ENCODE measurements around the gene XYLT1. TPM values are rescaled to one million over a fixed set of nuclear protein-coding genes. Genes with fewer than 3 reads are reported as not detected.
A peak's percentile ranks its signal among the peaks of the same experiment; 100 is the strongest.

Gene XYLT1
- total and polyA plus RNA-seq, 2 of the 8 experiments (the other 6 are each of a cell fraction or from before 2014, with no cell fraction given): 6.6 to 25.4 TPM

GRCh38 chr16:17396762-17397498, 73.8 kb downstream of the XYLT1 start:
- FAIRE-seq (no peak), DNase-seq (ENCODE audit: low read depth in 1 of 2, low spot score in 2 of 2) (no peak)
- Histone ChIP-seq H3K4me2 (ENCODE audit: insufficient read depth in 1 of 2, low read depth in 2 of 2, low read length in 2 of 2) (no peak overlapping the region), H3K27me3 (replicated peaks in 1 of 4; ENCODE audit: control insufficient read depth in 3 of 4, extremely low read depth in 1 of 4, insufficient read depth in 3 of 4, low read length in 3 of 4) (no peaks in the 10 kb centered on the region; a peak in 1 of 7 replicates), H4K8ac (ENCODE audit: extremely low read depth, insufficient read depth, low read length) (no peak overlapping the region), H4K91ac (replicated peaks; ENCODE audit: insufficient read length, low read length) (no peak overlapping the region), H3K56ac (replicated peaks; ENCODE audit: insufficient read length, low read depth, low read length) (no peak overlapping the region), H3K4me1 (replicated peaks in 1 of 4; ENCODE audit: control insufficient read depth in 3 of 4, insufficient read depth in 4 of 4, low read length in 3 of 4) (peaks cover 0 to 26% (median 7%) of the 10 kb centered on the region in 4 experiments; a peak in 5 of 7 replicates), H4K20me1 (replicated peaks in 1 of 2; ENCODE audit: control insufficient read depth in 1 of 2, insufficient read depth in 2 of 2, low read length in 2 of 2) (peaks cover 0 to 2% of the 10 kb centered on the region in 2 experiments), H3K14ac (ENCODE audit: insufficient read length) (no peak overlapping the region), H3K79me2 (ENCODE audit: control insufficient read depth in 1 of 2, insufficient read depth in 2 of 2, low read length in 2 of 2) (peaks cover 0 to 12% of the 10 kb centered on the region in 2 experiments; a peak in 2 of 4 replicates), H3K23me2 (ENCODE audit: low read depth, low read length) (no peaks in the 10 kb centered on the region), H3K79me1 (ENCODE audit: low read depth, low read length) (peaks cover 4% of the 10 kb centered on the region; the same call in 1 of the 2 replicates), H2BK15ac (ENCODE audit: low read length) (no peak overlapping the region), H3K36me3 (ENCODE audit: control insufficient read depth in 2 of 4, insufficient read depth in 4 of 4, low read length in 3 of 4) (no peaks in the 10 kb centered on the region), H3K18ac (ENCODE audit: extremely low read depth, low read length) (no peak overlapping the region), H3K27ac (ENCODE audit: low read depth, low read length) (no peak overlapping the region), H2BK20ac (ENCODE audit: low read length) (no peak overlapping the region), H3K4ac (replicated peaks; ENCODE audit: insufficient read length, low read depth, low read length) (no peak overlapping the region), H2BK12ac (ENCODE audit: low read depth, low read length) (0 out of 2 replicates have a peak overlapping the region, but pooled peaks have one; percentile 18), H2BK120ac (replicated peaks; ENCODE audit: low read depth, low read length) (no peak overlapping the region), H3K23ac (ENCODE audit: insufficient read length) (no peak overlapping the region), H3K9ac (replicated peaks in 1 of 4; ENCODE audit: extremely low read depth in 1 of 4, low read depth in 3 of 4, low read length in 3 of 4) (no peak overlapping the region), H2AK5ac (ENCODE audit: low read depth, low read length) (no peak overlapping the region), H2BK5ac (ENCODE audit: low read depth, low read length) (no peak overlapping the region), H3K4me3 (ENCODE audit: extremely low read depth in 1 of 4, insufficient read depth in 2 of 4, low read depth in 3 of 4, low read length in 4 of 4) (no peak overlapping the region), H2AFZ (ENCODE audit: low read length) (no peak overlapping the region), H4K5ac (ENCODE audit: insufficient read length, low read depth, low read length) (no peak overlapping the region), H3K9me3 (ENCODE audit: insufficient read depth in 2 of 2, low read depth in 1 of 2, low read length in 1 of 2) (no peaks in the 10 kb centered on the region)
- ChIA-PET CTCF (ENCODE audit: partially characterized antibody) (interaction anchor here (0.9 kb wide), 1 partner anchor 19 kb away, joined by 3 read pairs; no protein-coding TSS in a partner anchor), POLR2A (ENCODE audit: partially characterized antibody) (interaction anchor here (4.7 kb wide), 1 partner anchor 10 kb away, joined by 19 read pairs; no protein-coding TSS in a partner anchor)
- WGBS, 2 experiments (ENCODE audit: extremely low coverage in 1 of 2, insufficient coverage in 1 of 2, insufficient read length in 1 of 2, insufficient replicate concordance in 2 of 2, low coverage in 1 of 2, low lambda C conversion rate in 2 of 2, missing lambda C conversion rate in 1 of 2): 90% methylated on average over 14 of the region's 14 CpGs; no CpG with 5 or more reads in 1 of the 2 experiments

All from H1 (cell line).